Fibroblast of villous mesenchyme (primary cell): ENCODE measurements around the gene RASA4. TPM values are rescaled to one million over a fixed set of nuclear protein-coding genes. Genes with fewer than 3 reads are reported as not detected.
"Not testable (repeated sequence)": the region's sequence is repeated elsewhere in the genome, so short reads cannot be mapped to it uniquely, and the experiment has no call there.

Experiments
- DNase-seq: peaks from one replicate; pipeline ENCODE4 v3.0.0-alpha.2; 2010; ENCODE audit warnings: low read depth
- H3K4me3 ChIP-seq: 2 replicates; pipeline ENCODE4 v1.5.1; 2011; ENCODE audit warnings: low read depth, mild to moderate bottlenecking, low read length
- total RNA-seq: library from RNA; depleted of rRNA; stranded (reverse); fragments of >200 nt; gene quantifications from 2 replicates; pipeline ENCODE4 v1.2.3, GENCODE V29; 2012

RASA4 gene
- total RNA-seq, 1 donor, result 10.4 TPM

- not testable (repeated sequence) for DNase-seq, H3K4me3 ChIP-seq
Measured at GRCh38 chr7:102611013-102611674, 5.4 kb downstream of the RASA4 start.

GRCh38 chr7:102610441-102610840, 6.1 kb downstream of the RASA4 start:
- DNase-seq, H3K4me3 ChIP-seq: not testable (repeated sequence)

GRCh38 chr7:102609734-102610133, 6.8 kb downstream of the RASA4 start:
- H3K4me3 ChIP-seq, DNase-seq: not testable (repeated sequence)

- DNase-seq, H3K4me3 ChIP-seq: not testable (repeated sequence)
Measured at GRCh38 chr7:102606848-102607247, 9.7 kb downstream of the RASA4 start.

- not testable (repeated sequence) for DNase-seq, H3K4me3 ChIP-seq
Measured at GRCh38 chr7:102604431-102605145, 12.0 kb downstream of the RASA4 start.

GRCh38 chr7:102602317-102602716, 14.2 kb downstream of the RASA4 start:
- H3K4me3 ChIP-seq, DNase-seq: not testable (repeated sequence)

- DNase-seq, H3K4me3 ChIP-seq: not testable (repeated sequence)
Measured at GRCh38 chr7:102599699-102600098, 16.9 kb downstream of the RASA4 start.

- DNase-seq, H3K4me3 ChIP-seq: not testable (repeated sequence)
Measured at GRCh38 chr7:102596036-102596435, 20.5 kb downstream of the RASA4 start.

- not testable (repeated sequence) for H3K4me3 ChIP-seq, DNase-seq
Measured at GRCh38 chr7:102593637-102594334, 22.8 kb downstream of the RASA4 start.

GRCh38 chr7:102592477-102593019, 24.0 kb downstream of the RASA4 start:
- H3K4me3 ChIP-seq, DNase-seq: not testable (repeated sequence)

- not testable (repeated sequence) for H3K4me3 ChIP-seq, DNase-seq
Measured at GRCh38 chr7:102589857-102590256, 26.7 kb downstream of the RASA4 start.

- DNase-seq, result not testable (repeated sequence)
Measured at GRCh38 chr7:102583495-102583894, 33.1 kb downstream of the RASA4 start.

GRCh38 chr7:102581722-102582121, 34.8 kb downstream of the RASA4 start:
- not testable (repeated sequence) for H3K4me3 ChIP-seq, DNase-seq

More at GRCh38 chr7:102583495-102583894, 33.1 kb downstream of the RASA4 start:
- H3K4me3 ChIP-seq, result not testable (repeated sequence)

GRCh38 chr7:102578486-102578885, 38.1 kb downstream of the RASA4 start:
- not testable (repeated sequence) for DNase-seq, H3K4me3 ChIP-seq

GRCh38 chr7:102577315-102578240, 39.0 kb downstream of the RASA4 start:
- not testable (repeated sequence) for H3K4me3 ChIP-seq, DNase-seq

- not testable (repeated sequence) for DNase-seq, H3K4me3 ChIP-seq
Measured at GRCh38 chr7:102576363-102576762, 40.2 kb downstream of the RASA4 start.

- not testable (repeated sequence) for H3K4me3 ChIP-seq, DNase-seq
Measured at GRCh38 chr7:102574607-102575006, 41.9 kb downstream of the RASA4 start.
